Bronchial epithelial cell (primary cell): ENCODE data around the gene CWC25. TPM values are rescaled to one million over a fixed set of nuclear protein-coding genes. Genes with fewer than 3 reads are reported as not detected.

Experiments
- DNase-seq: peaks from one replicate; pipeline ENCODE4 v3.0.0-alpha.2; 2010; ENCODE audit warnings: low read depth
- FAIRE-seq: peaks from 2 replicates; lab custom pipeline; 2011; peaks lifted over from hg19 to GRCh38; lab: Jason Lieb, UNC
- H3K27me3 ChIP-seq: 2 replicates; pipeline ENCODE4 v1.5.1; 2011; ENCODE audit warnings: low read length; ENCODE audit not compliant: control insufficient read depth, insufficient read depth
- H3K36me3 ChIP-seq: 2 replicates; pipeline ENCODE4 v1.5.1; 2011; ENCODE audit warnings: low read length; ENCODE audit not compliant: control insufficient read depth, insufficient read depth
- H3K4me3 ChIP-seq: 2 replicates; pipeline ENCODE4 v1.5.1; 2011; ENCODE audit warnings: mild to moderate bottlenecking, low read depth, low read length, control low read depth
- CTCF ChIP-seq: IDR thresholded peaks from 2 replicates; pipeline ENCODE4 v1.5.1; 2011; ENCODE audit warnings: mild to moderate bottlenecking, moderate library complexity, low read length, control low read depth, inconsistent platforms; ENCODE audit not compliant: insufficient read depth, severe bottlenecking
- total RNA-seq: library from RNA; depleted of rRNA; stranded (reverse); fragments of >200 nt; gene quantifications from 2 replicates; pipeline ENCODE4 v1.2.1, GENCODE V29; 2014

The CWC25 gene
- 11.6 and 14.3 TPM in 2 replicates for total RNA-seq

- H3K27me3 ChIP-seq, result no peaks in the 10 kb centered on the region
- no peak for TF ChIP-seq CTCF
- H3K36me3 ChIP-seq, result peaks cover 7% of the 10 kb centered on the region
- FAIRE-seq, result no peak
- peak; percentile 85 for DNase-seq
- peak within 1 kb of the TSS; percentile 96 for H3K4me3 ChIP-seq
Measured at GRCh38 chr17:38824899-38825761, at the start of gene CWC25. Gene CWC25, minus strand, starts transcription at chr17:38825321. Its CDS starts 138 bp downstream, at chr17:38825183.

GRCh38 chr17:38873640-38874380 lies 48.7 kb upstream of the CWC25 start:
- no peak overlapping the region for H3K4me3 ChIP-seq
- no peak for DNase-seq
- FAIRE-seq, result no peak
- no peak for TF ChIP-seq CTCF
- H3K27me3 ChIP-seq, result no peaks in the 10 kb centered on the region
- peaks cover 12% of the 10 kb centered on the region for H3K36me3 ChIP-seq

- no peak for TF ChIP-seq CTCF
- Histone ChIP-seq H3K4me3 (no peak overlapping the region), H3K27me3 (no peaks in the 10 kb centered on the region), H3K36me3 (peaks cover 9% of the 10 kb centered on the region)
- DNase-seq (no peak), FAIRE-seq (no peak)
Measured at GRCh38 chr17:38872671-38873385, 47.7 kb upstream of the CWC25 start.

GRCh38 chr17:38872027-38872511 lies 46.9 kb upstream of the CWC25 start:
- no peak for DNase-seq
- TF ChIP-seq CTCF, result no peak
- Histone ChIP-seq H3K36me3 (peaks cover 7% of the 10 kb centered on the region), H3K4me3 (no peak overlapping the region), H3K27me3 (no peaks in the 10 kb centered on the region)
- no peak for FAIRE-seq

- FAIRE-seq, result no peak
- peak; percentile 80 for DNase-seq
- Histone ChIP-seq H3K4me3 (peak overlapping the region; percentile 62), H3K27me3 (no peaks in the 10 kb centered on the region), H3K36me3 (peaks cover 7% of the 10 kb centered on the region)
- TF ChIP-seq CTCF, result peak; percentile 20
Measured at GRCh38 chr17:38871247-38872015, 46.3 kb upstream of the CWC25 start.
